ENCODE results near the gene PRR36.

DNA sequence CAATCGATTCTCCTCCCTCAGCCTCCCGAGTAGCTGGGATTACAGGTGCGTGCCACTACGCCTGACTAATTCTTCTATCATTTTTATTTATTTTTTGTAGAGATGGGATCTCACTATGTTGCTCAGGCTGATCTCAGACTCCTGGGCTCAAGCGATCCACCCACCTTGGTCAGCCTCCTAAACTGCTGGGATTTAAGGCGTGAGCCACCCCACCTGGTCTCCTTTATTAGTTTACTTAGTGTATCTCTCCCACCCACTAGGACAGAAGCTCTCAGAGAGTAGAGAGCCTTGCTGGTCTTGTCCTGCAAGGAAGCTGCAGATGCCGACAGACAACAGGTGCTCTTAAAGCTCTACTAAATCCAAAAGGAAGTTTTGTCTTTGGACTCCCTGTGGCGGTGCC lies 11.6 kb upstream of the PRR36 start:
- TF ChIP-seq, protein P1, sequence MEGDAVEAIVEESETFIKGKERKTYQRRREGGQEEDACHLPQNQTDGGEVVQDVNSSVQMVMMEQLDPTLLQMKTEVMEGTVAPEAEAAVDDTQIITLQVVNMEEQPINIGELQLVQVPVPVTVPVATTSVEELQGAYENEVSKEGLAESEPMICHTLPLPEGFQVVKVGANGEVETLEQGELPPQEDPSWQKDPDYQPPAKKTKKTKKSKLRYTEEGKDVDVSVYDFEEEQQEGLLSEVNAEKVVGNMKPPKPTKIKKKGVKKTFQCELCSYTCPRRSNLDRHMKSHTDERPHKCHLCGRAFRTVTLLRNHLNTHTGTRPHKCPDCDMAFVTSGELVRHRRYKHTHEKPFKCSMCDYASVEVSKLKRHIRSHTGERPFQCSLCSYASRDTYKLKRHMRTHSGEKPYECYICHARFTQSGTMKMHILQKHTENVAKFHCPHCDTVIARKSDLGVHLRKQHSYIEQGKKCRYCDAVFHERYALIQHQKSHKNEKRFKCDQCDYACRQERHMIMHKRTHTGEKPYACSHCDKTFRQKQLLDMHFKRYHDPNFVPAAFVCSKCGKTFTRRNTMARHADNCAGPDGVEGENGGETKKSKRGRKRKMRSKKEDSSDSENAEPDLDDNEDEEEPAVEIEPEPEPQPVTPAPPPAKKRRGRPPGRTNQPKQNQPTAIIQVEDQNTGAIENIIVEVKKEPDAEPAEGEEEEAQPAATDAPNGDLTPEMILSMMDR (IDR thresholded peaks at IDR 0.05): no peak
- TF ChIP-seq POLR2AphosphoS5 (IDR thresholded peaks at IDR 0.05; ENCODE audit: insufficient read depth in 1 of 2, low read depth in 1 of 2) (no peak), POLR2A (IDR thresholded peaks at IDR 0.05) (no peak)

All from vagina (tissue), 2 donors.